Endodermal cell (in vitro differentiated cells): ENCODE results near the gene COL4A1. TPM values are rescaled to one million over a fixed set of nuclear protein-coding genes. Genes with fewer than 3 reads are reported as not detected.

Experiments used
- DNase-seq: peaks from one replicate; pipeline ENCODE4 v3.0.0-alpha.2; 2017
- H3K27ac ChIP-seq: 2 replicates; pipeline ENCODE4 v1.5.1; 2013; ENCODE audit warnings: mild to moderate bottlenecking, low read depth, low read length, moderate library complexity
- H3K27me3 ChIP-seq: 2 replicates; pipeline ENCODE4 v1.6.1; 2013; ENCODE audit warnings: mild to moderate bottlenecking, low read length, moderate library complexity; ENCODE audit not compliant: insufficient read depth, control insufficient read depth, poor library complexity, severe bottlenecking
- H3K36me3 ChIP-seq: 2 replicates; pipeline ENCODE4 v1.7.0; 2013; ENCODE audit warnings: mild to moderate bottlenecking, low read length, moderate library complexity; ENCODE audit not compliant: control insufficient read depth, insufficient read depth
- H3K4me1 ChIP-seq: one replicate; pipeline ENCODE4 v1.7.0; 2013; ENCODE audit warnings: low read length; ENCODE audit not compliant: control insufficient read depth, insufficient read depth
- H3K4me3 ChIP-seq: 2 replicates; pipeline ENCODE4 v1.5.1; 2013; ENCODE audit warnings: mild to moderate bottlenecking, low read length, moderate library complexity
- H3K9ac ChIP-seq: 2 replicates; pipeline ENCODE4 v1.6.1; 2013; ENCODE audit warnings: mild to moderate bottlenecking, low read length, moderate library complexity; ENCODE audit not compliant: poor library complexity, severe bottlenecking; ENCODE audit errors: extremely low read depth
- H3K9me3 ChIP-seq: 2 replicates; pipeline ENCODE4 v1.6.1; 2013; ENCODE audit warnings: mild to moderate bottlenecking, low read length, moderate library complexity; ENCODE audit not compliant: control insufficient read depth
- H3K27ac Mint-ChIP-seq: 2 replicates; pipeline ENCODE4 v1.8.0; 2020; ENCODE audit warnings: mixed read lengths
- H3K27me3 Mint-ChIP-seq: 2 replicates; pipeline ENCODE4 v1.8.0; 2021; ENCODE audit warnings: mild to moderate bottlenecking, mixed read lengths; ENCODE audit not compliant: insufficient read depth
- H3K36me3 Mint-ChIP-seq: 2 replicates; pipeline ENCODE4 v1.8.0; 2020; ENCODE audit warnings: low read depth, mixed read lengths
- H3K4me1 Mint-ChIP-seq: 2 replicates; pipeline ENCODE4 v1.8.0; 2020; ENCODE audit warnings: mixed read lengths
- H3K4me3 Mint-ChIP-seq: 2 replicates; pipeline ENCODE4 v1.8.0; 2020; ENCODE audit warnings: mild to moderate bottlenecking, moderate library complexity, mixed read lengths
- H3K9me3 Mint-ChIP-seq: 2 replicates; pipeline ENCODE4 v1.8.0; 2020; ENCODE audit warnings: mild to moderate bottlenecking, mixed read lengths
- WGBS, 2 experiments: methylation state at CpG; one replicate each; pipeline versions ENCODE4 v1.1.5 to v1.1.7; 2013; ENCODE audit warnings: missing lambda C conversion rate in 2 of 2, mixed read lengths in 1 of 2; ENCODE audit not compliant: insufficient coverage in 1 of 2, insufficient read length in 1 of 2; 5-methylcytosine and 5-hydroxymethylcytosine counted together
- total RNA-seq, 2 donors: library from RNA; stranded (reverse); fragmentation: NEBNext Ultra II Directional in 1 of 2; extraction: Animal tissue kit (Norgen Biotek cat#: 25700) in 1 of 2; gene quantifications; 2 replicates in 1 of 2; 3 replicates in 1 of 2; pipeline ENCODE4 v1.2.1, GENCODE V29; 2021
- TF ChIP-seq, protein P1 (sequence below): fragments of 200-600 bp; sonication (generic); conservative IDR thresholded peaks from 2 replicates; pipeline ENCODE4 v1.5.0; 2021; ENCODE audit warnings: antibody characterized with exemption, mild to moderate bottlenecking

Gene COL4A1
- total RNA-seq, 2 donors from 2014 or later, result 702 to 764 TPM

DNA sequence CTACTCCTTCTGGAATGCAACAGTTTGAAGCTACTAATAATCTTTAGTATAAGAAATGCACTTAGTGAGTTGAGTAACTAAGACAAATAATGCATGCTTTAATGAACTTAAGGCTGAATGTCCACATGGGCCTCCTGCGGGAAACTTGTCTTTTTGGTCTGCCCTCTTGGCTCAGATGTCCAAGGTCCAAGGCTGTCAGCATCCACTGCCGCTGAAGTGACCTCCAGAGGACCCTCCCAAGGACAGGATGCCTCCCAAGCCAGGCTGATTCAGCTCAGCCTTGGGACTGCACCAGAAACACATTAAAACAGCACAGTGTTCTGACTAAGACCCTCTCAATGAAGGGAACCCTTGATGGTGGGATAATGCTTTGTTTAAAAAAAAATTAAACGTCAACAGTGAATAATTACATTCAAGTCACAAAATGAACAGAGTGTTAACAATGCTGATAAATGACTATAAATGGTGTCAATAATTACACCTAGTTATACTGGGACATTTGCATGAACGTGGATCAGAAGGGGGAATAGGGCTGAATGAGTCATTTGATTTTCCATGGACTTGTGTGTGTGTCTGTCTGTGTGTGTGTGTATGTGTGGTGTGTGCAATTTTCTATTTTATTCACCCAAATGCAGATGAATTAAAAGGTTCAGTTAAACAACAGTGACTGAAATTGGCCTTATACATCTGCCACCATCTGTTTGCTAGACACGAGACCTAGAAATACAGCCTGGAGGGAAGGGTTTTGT is 150.5 kb downstream of the COL4A1 start:
- H3K4me1 Mint-ChIP-seq, result peaks cover 10% of the 10 kb centered on the region
- no peak overlapping the region for H3K9ac ChIP-seq
- no peak overlapping the region for H3K4me3 Mint-ChIP-seq
- no peaks in the 10 kb centered on the region for H3K4me1 ChIP-seq
- H3K27me3 ChIP-seq, result no peaks in the 10 kb centered on the region
- H3K9me3 ChIP-seq, result no peaks in the 10 kb centered on the region
- H3K27ac Mint-ChIP-seq, result no peak overlapping the region
- H3K9me3 Mint-ChIP-seq, result no peaks in the 10 kb centered on the region
- H3K4me3 ChIP-seq, result no peak overlapping the region
- peaks cover 87% of the 10 kb centered on the region for H3K36me3 Mint-ChIP-seq
- H3K27me3 Mint-ChIP-seq, result no peaks in the 10 kb centered on the region
- 90 to 100% methylated on average over 4 to 5 of the region's 5 CpGs for WGBS, 2 experiments
- peak; percentile 43 for DNase-seq
- H3K36me3 ChIP-seq, result peaks cover 90% of the 10 kb centered on the region
- TF ChIP-seq, protein P1, sequence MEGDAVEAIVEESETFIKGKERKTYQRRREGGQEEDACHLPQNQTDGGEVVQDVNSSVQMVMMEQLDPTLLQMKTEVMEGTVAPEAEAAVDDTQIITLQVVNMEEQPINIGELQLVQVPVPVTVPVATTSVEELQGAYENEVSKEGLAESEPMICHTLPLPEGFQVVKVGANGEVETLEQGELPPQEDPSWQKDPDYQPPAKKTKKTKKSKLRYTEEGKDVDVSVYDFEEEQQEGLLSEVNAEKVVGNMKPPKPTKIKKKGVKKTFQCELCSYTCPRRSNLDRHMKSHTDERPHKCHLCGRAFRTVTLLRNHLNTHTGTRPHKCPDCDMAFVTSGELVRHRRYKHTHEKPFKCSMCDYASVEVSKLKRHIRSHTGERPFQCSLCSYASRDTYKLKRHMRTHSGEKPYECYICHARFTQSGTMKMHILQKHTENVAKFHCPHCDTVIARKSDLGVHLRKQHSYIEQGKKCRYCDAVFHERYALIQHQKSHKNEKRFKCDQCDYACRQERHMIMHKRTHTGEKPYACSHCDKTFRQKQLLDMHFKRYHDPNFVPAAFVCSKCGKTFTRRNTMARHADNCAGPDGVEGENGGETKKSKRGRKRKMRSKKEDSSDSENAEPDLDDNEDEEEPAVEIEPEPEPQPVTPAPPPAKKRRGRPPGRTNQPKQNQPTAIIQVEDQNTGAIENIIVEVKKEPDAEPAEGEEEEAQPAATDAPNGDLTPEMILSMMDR, result no peak
- H3K27ac ChIP-seq, result no peak overlapping the region

DNA sequence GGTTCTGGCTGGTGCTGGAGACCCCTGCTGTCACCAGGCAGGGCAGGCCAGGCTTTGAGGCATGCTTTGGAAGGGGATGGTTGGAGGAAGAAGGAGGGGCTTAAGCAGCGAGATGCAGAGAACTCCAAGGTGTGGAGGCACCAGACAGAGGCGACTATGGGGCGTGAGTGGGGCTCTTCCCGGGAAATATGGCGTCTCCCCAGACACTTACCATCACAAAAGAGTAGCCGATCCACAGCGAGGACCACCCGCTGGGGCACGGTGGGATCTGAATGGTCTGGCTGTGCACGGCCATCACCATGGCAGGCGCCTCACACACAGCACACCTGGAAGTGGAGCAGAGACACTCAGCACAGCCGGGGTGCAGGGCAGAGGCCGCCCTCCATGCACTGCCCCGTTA is 151.9 kb downstream of the COL4A1 start:
- peak; percentile 95 for DNase-seq
- Mint-ChIP-seq H3K27ac (no peak overlapping the region), H3K4me3 (no peak overlapping the region), H3K4me1 (peaks cover 10% of the 10 kb centered on the region), H3K27me3 (no peaks in the 10 kb centered on the region), H3K9me3 (no peaks in the 10 kb centered on the region), H3K36me3 (peaks cover 86% of the 10 kb centered on the region)
- no peak overlapping the region for H3K27ac ChIP-seq
- H3K27me3 ChIP-seq, result no peaks in the 10 kb centered on the region
- peaks cover 91% of the 10 kb centered on the region for H3K36me3 ChIP-seq
- H3K9me3 ChIP-seq, result no peaks in the 10 kb centered on the region
- 84 to 90% methylated on average over 4 to 14 of the region's 14 CpGs for WGBS, 2 experiments
- H3K4me1 ChIP-seq, result no peaks in the 10 kb centered on the region
- H3K9ac ChIP-seq, result no peak overlapping the region
- TF ChIP-seq, protein P1, result no peak
- no peak overlapping the region for H3K4me3 ChIP-seq

DNA sequence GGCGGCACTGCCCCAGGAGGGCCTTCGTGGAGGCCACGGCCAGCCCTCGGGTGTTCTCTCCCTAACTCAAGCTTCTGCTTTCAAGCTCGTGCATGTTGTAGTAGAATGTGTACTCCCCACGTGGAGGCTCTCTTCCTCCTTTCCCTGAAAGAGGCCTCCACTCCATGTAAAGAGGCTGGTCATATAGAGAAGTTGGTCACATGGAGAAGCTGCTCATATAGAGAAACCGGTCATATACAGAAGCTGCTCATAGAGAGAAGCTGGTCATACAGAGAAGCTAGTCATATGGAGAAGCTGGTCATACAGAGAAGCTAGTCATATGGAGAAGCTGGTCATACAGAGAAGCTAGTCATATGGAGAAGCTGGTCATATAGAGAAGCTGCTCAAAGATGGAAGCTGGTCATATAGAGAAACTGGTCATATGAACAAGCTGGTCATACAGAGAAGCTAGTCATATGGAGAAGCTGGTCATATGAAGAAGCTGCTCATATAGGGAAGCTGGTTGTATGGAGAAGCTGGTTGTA is 152.5 kb downstream of the COL4A1 start:
- no peak overlapping the region for H3K9ac ChIP-seq
- Mint-ChIP-seq H3K27me3 (no peaks in the 10 kb centered on the region), H3K4me3 (no peak overlapping the region), H3K4me1 (peaks cover 10% of the 10 kb centered on the region), H3K36me3 (peaks cover 86% of the 10 kb centered on the region), H3K27ac (no peak overlapping the region), H3K9me3 (no peaks in the 10 kb centered on the region)
- H3K27ac ChIP-seq, result no peak overlapping the region
- TF ChIP-seq, protein P1, result no peak
- H3K27me3 ChIP-seq, result no peaks in the 10 kb centered on the region
- 95 to 97% methylated on average over 5 to 7 of the region's 7 CpGs for WGBS, 2 experiments
- peak; percentile 33 for DNase-seq
- H3K4me3 ChIP-seq, result no peak overlapping the region
- H3K9me3 ChIP-seq, result no peaks in the 10 kb centered on the region
- peaks cover 91% of the 10 kb centered on the region for H3K36me3 ChIP-seq
- no peaks in the 10 kb centered on the region for H3K4me1 ChIP-seq
